Endothelial cell of umbilical vein (primary cell): ENCODE results near the gene VEGFA. TPM values are rescaled to one million over a fixed set of nuclear protein-coding genes. Genes with fewer than 3 reads are reported as not detected.

Experiments
- BruUV-seq: library from RNA; stranded (reverse); fragments of 400-500 nt; replicated peaks from 2 replicates; lab custom pipeline; 2021; lab: Mats Ljungman, UMichigan
- CTCF ChIA-PET: fragments of 300-600, 350-600 bp; sonication (Branson Sonifier 250); formaldehyde crosslinking; loops from one replicate; lab custom pipeline; 2021; ENCODE audit warnings: antibody characterized with exemption, inconsistent platforms; lab: Charles Lee
- POLR2A ChIA-PET: fragments of 300-600, 350-600 bp; sonication (Branson Sonifier 250); formaldehyde crosslinking; loops from one replicate; lab custom pipeline; 2021; ENCODE audit warnings: antibody characterized with exemption, inconsistent platforms; lab: Charles Lee
- DNase-seq: peaks from one replicate; pipeline ENCODE4 v3.0.0-alpha.2; 2011; ENCODE audit warnings: low read depth, low spot score
- FAIRE-seq: peaks from 2 replicates; lab custom pipeline; 2011; peaks lifted over from hg19 to GRCh38; lab: Jason Lieb, UNC
- H2AFZ ChIP-seq: 2 replicates; pipeline ENCODE4 v1.6.0; 2012; ENCODE audit warnings: low read depth, low read length, control low read depth, inconsistent platforms
- H3K27ac ChIP-seq: 2 replicates; pipeline ENCODE4 v1.5.1; 2011; ENCODE audit warnings: low read depth, mild to moderate bottlenecking, control low read depth, low read length, moderate library complexity; ENCODE audit not compliant: insufficient read depth
- H3K27me3 ChIP-seq, 2 experiments: 2 replicates each; pipeline versions ENCODE4 v1.6.0 to v1.6.1; 2011; ENCODE audit warnings: low read length in 2 of 2, mixed read lengths in 1 of 2; ENCODE audit not compliant: control insufficient read depth in 2 of 2, insufficient read depth in 2 of 2
- H3K36me3 ChIP-seq, 2 experiments: 2 replicates in 1 of 2; 3 replicates in 1 of 2; pipeline ENCODE4 v1.5.1; 2011; ENCODE audit warnings: low read length in 2 of 2, mild to moderate bottlenecking in 1 of 2, moderate library complexity in 1 of 2; ENCODE audit not compliant: control insufficient read depth in 2 of 2, insufficient read depth in 2 of 2; ENCODE audit errors: extremely low read depth in 1 of 2
- H3K4me1 ChIP-seq: 3 replicates; pipeline ENCODE4 v1.5.1; 2011; ENCODE audit warnings: mild to moderate bottlenecking, low read length; ENCODE audit not compliant: control insufficient read depth, insufficient read depth; ENCODE audit errors: extremely low read depth
- H3K4me2 ChIP-seq: 2 replicates; pipeline ENCODE4 v1.6.1; 2011; ENCODE audit warnings: low read length, control low read depth, mixed read lengths; ENCODE audit not compliant: insufficient read depth
- H3K4me3 ChIP-seq, 3 experiments: fragments of 200-600 bp in 1 of 3; sonication (generic), shearing (Covaris generic) in 1 of 3; replicated peaks in 1 of 3; 2 replicates each; pipeline ENCODE4 v1.5.1; 2011 to 2016; ENCODE audit warnings: control low read depth in 3 of 3, low read length in 3 of 3, mild to moderate bottlenecking in 2 of 3, inconsistent platforms in 1 of 3, low read depth in 1 of 3, moderate library complexity in 1 of 3; ENCODE audit not compliant: insufficient read depth in 1 of 3
- H3K79me2 ChIP-seq: 2 replicates; pipeline ENCODE4 v1.6.0; 2012; ENCODE audit warnings: low read length, inconsistent platforms; ENCODE audit not compliant: control insufficient read depth, insufficient read depth
- H3K9ac ChIP-seq: replicated peaks from 2 replicates; pipeline ENCODE3; 2011; ENCODE audit warnings: low read length, control low read depth; ENCODE audit not compliant: insufficient read depth; ENCODE audit errors: extremely low read depth
- H3K9me1 ChIP-seq: replicated peaks from 3 replicates; pipeline ENCODE4 v1.6.0; 2011; ENCODE audit warnings: mild to moderate bottlenecking, low read length; ENCODE audit not compliant: control insufficient read depth, insufficient read depth; ENCODE audit errors: extremely low read depth
- H3K9me3 ChIP-seq: replicated peaks from 2 replicates; pipeline ENCODE4 v1.5.1; 2012; ENCODE audit warnings: low read length, inconsistent platforms; ENCODE audit not compliant: control insufficient read depth, insufficient read depth
- H4K20me1 ChIP-seq: replicated peaks from 2 replicates; pipeline ENCODE3; 2011; ENCODE audit warnings: mild to moderate bottlenecking, low read length; ENCODE audit not compliant: control insufficient read depth, insufficient read depth; ENCODE audit errors: extremely low read depth
- CTCF ChIP-seq, 2 donors: IDR thresholded peaks; 1 replicate in 1 of 2; 2 replicates in 1 of 2; pipeline ENCODE4 v1.5.1; 2011; ENCODE audit warnings: low read length in 2 of 2, mild to moderate bottlenecking in 2 of 2, moderate library complexity in 2 of 2, control low read depth in 1 of 2, inconsistent platforms in 1 of 2, low read depth in 1 of 2; ENCODE audit not compliant: insufficient read depth in 1 of 2; ENCODE audit errors: extremely low read depth in 1 of 2
- EZH2 ChIP-seq: IDR thresholded peaks from 2 replicates; pipeline ENCODE4 v1.6.1; 2012; ENCODE audit warnings: borderline replicate concordance, low read depth, mild to moderate bottlenecking, moderate library complexity, low read length, inconsistent platforms; ENCODE audit not compliant: severe bottlenecking
- FOS ChIP-seq: IDR thresholded peaks from 2 replicates; pipeline ENCODE4 v1.6.1; 2011; ENCODE audit warnings: mild to moderate bottlenecking, low read length, moderate library complexity, borderline replicate concordance; ENCODE audit not compliant: insufficient read depth
- GATA2 ChIP-seq: IDR thresholded peaks from 2 replicates; pipeline ENCODE4 v1.7.0; 2011; ENCODE audit warnings: low read depth, mild to moderate bottlenecking, moderate library complexity, mixed read lengths, low read length; ENCODE audit not compliant: insufficient read length, insufficient read depth
- JUN ChIP-seq: IDR thresholded peaks from 2 replicates; pipeline ENCODE4 v1.6.1; 2011; ENCODE audit warnings: borderline replicate concordance, low read depth; ENCODE audit not compliant: insufficient read length, insufficient read depth
- MYC ChIP-seq: IDR thresholded peaks from one replicate; pipeline ENCODE4 v1.6.1; 2011; ENCODE audit warnings: mild to moderate bottlenecking, low read depth, low read length
- POLR2A ChIP-seq: IDR thresholded peaks from 2 replicates; pipeline ENCODE4 v1.6.1; 2012; ENCODE audit warnings: low read depth, mild to moderate bottlenecking, control low read depth, low read length
- POLR2AphosphoS5 ChIP-seq: IDR thresholded peaks from 2 replicates; pipeline ENCODE4 v1.6.1; 2012; ENCODE audit warnings: low read depth, mild to moderate bottlenecking, control low read depth, low read length, moderate library complexity; ENCODE audit not compliant: insufficient read depth
- dilution Hi-C: fragments of 300-500 bp; cut with MboI; formaldehyde crosslinking; loops from one replicate; pipeline ENCODE4 v1.15.0; 2019; ENCODE audit warnings: low sequenced_read_pairs; ENCODE audit not compliant: extremely low pct_ligation_motif_present
- intact Hi-C: fragments of 100-400 bp; cut with micrococcal nuclease; formaldehyde crosslinking; loops from one replicate; pipeline ENCODE4 v1.10.0; 2022
- polyA plus RNA-seq, 4 experiments: library from polyadenylated mRNA; depleted of rRNA in 3 of 4; stranded (reverse) in 3 of 4; unstranded in 1 of 4; fragments of >200 nt; gene quantifications; 2 replicates each; pipeline versions ENCODE4 v1.2.1 to v1.2.3, GENCODE V29; 2011 to 2012; ENCODE audit warnings: missing spikeins in 1 of 4
- total RNA-seq: library from RNA; stranded (reverse); gene quantifications from 2 replicates; pipeline ENCODE4 v1.2.3, GENCODE V29; 2021
- TF ChIP-seq, protein P1 (sequence below): IDR thresholded peaks from 2 replicates; pipeline ENCODE4 v1.6.1; 2011; ENCODE audit not compliant: insufficient read depth, insufficient read length

The VEGFA gene
- total and polyA plus RNA-seq, 2 donors (not counting 3 experiments of a cell fraction or from before 2014, with no cell fraction given): 18.1 to 19.9 TPM

- no peaks in the 10 kb centered on the region for H3K79me2 ChIP-seq
- CTCF ChIA-PET: interaction anchor here (0.9 kb wide), 1 partner anchor 336 kb away, joined by 4 read pairs; no protein-coding TSS in a partner anchor
Observed at GRCh38 chr6:43738877-43739641, 31.0 kb upstream of the VEGFA start.

More at GRCh38 chr6:43738877-43739641, 31.0 kb upstream of the VEGFA start:
- no peak overlapping the region for H3K27ac ChIP-seq
- peaks cover 2% of the 10 kb centered on the region for H3K4me1 ChIP-seq
- POLR2A ChIA-PET: no interaction called here
- intact Hi-C loops (no loop called here), dilution Hi-C loops (no loop called here)
- TF ChIP-seq, protein P1, sequence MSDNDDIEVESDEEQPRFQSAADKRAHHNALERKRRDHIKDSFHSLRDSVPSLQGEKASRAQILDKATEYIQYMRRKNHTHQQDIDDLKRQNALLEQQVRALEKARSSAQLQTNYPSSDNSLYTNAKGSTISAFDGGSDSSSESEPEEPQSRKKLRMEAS: no peak
- TF ChIP-seq EZH2 (no peak), JUN (no peak), GATA2 (no peak), FOS (no peak), POLR2A (no peak), POLR2AphosphoS5 (no peak), CTCF (IDR thresholded peaks at IDR 0.05; ENCODE audit: extremely low read depth in 1 of 2, insufficient read depth in 1 of 2, low read depth in 1 of 2, low read length in 2 of 2) (no peak), MYC (no peak)
- H3K36me3 ChIP-seq: no peaks in the 10 kb centered on the region
- no peak for DNase-seq
- no peaks in the 10 kb centered on the region for H3K9me1 ChIP-seq
- H4K20me1 ChIP-seq: no peaks in the 10 kb centered on the region
- no peak overlapping the region for H3K4me3 ChIP-seq
- H2AFZ ChIP-seq: no peak overlapping the region
- BruUV-seq: no TSS peak
- no peak overlapping the region for H3K4me2 ChIP-seq
- no peaks in the 10 kb centered on the region for H3K27me3 ChIP-seq
- no peak for FAIRE-seq
- no peaks in the 10 kb centered on the region for H3K9me3 ChIP-seq
- H3K9ac ChIP-seq: no peak overlapping the region
